CD14-positive monocyte (primary cell): ENCODE data around the gene AMELY. TPM values are rescaled to one million over a fixed set of nuclear protein-coding genes. Genes with fewer than 3 reads are reported as not detected.

ENCODE experiments used
- DNase-seq, 3 donors: peaks; one replicate each; pipeline ENCODE4 v3.0.0-alpha.2; 2011 to 2022
- H2AFZ ChIP-seq: 2 replicates; pipeline ENCODE4 v1.6.0; 2012; ENCODE audit warnings: mild to moderate bottlenecking, low read depth, low read length, inconsistent platforms; ENCODE audit not compliant: insufficient read depth, poor library complexity, severe bottlenecking
- H3K27ac ChIP-seq, 2 donors: 1 replicate in 1 of 2; 2 replicates in 1 of 2; pipeline ENCODE4 v1.5.1; 2012 to 2013; ENCODE audit warnings: low read length in 2 of 2, control low read depth in 1 of 2, inconsistent platforms in 1 of 2, low read depth in 1 of 2, mild to moderate bottlenecking in 1 of 2
- H3K27me3 ChIP-seq, 2 donors: one replicate each; pipeline versions ENCODE4 v1.6.0 to v1.6.1; 2011 to 2013; ENCODE audit warnings: low read length in 2 of 2; ENCODE audit not compliant: control insufficient read depth in 2 of 2, insufficient read depth in 2 of 2
- H3K36me3 ChIP-seq, 2 donors: replicated peaks in 1 of 2; 1 replicate in 1 of 2; 2 replicates in 1 of 2; pipeline versions ENCODE4 v1.5.1 to v1.6.1; 2012 to 2013; ENCODE audit warnings: low read length in 2 of 2, control low read depth in 1 of 2, inconsistent platforms in 1 of 2, mild to moderate bottlenecking in 1 of 2; ENCODE audit not compliant: insufficient read depth in 2 of 2, control insufficient read depth in 1 of 2
- H3K4me1 ChIP-seq, 2 donors: 1 replicate in 1 of 2; 2 replicates in 1 of 2; pipeline versions ENCODE4 v1.5.1 to v1.6.1; 2012 to 2013; ENCODE audit warnings: low read length in 2 of 2, control low read depth in 1 of 2, inconsistent platforms in 1 of 2, mild to moderate bottlenecking in 1 of 2, moderate library complexity in 1 of 2; ENCODE audit not compliant: insufficient read depth in 2 of 2, control insufficient read depth in 1 of 2
- H3K4me2 ChIP-seq: replicated peaks from 2 replicates; pipeline ENCODE3; 2012; ENCODE audit warnings: low read length, moderate library complexity, mild to moderate bottlenecking; ENCODE audit not compliant: poor library complexity, severe bottlenecking; ENCODE audit errors: extremely low read depth
- H3K4me3 ChIP-seq, 3 experiments: fragments of 200-600 bp in 1 of 3; sonication (generic) in 1 of 3; replicated peaks in 1 of 3; 1 replicate in 2 of 3; 2 replicates in 1 of 3; pipeline ENCODE4 v1.5.1; 2011 to 2013; ENCODE audit warnings: low read length in 3 of 3, mild to moderate bottlenecking in 3 of 3, control low read depth in 2 of 3, low read depth in 2 of 3, inconsistent platforms in 1 of 3, moderate library complexity in 1 of 3
- H3K79me2 ChIP-seq: 2 replicates; pipeline ENCODE4 v1.6.0; 2012; ENCODE audit warnings: mild to moderate bottlenecking, control low read depth, inconsistent platforms, low read length, moderate library complexity; ENCODE audit not compliant: insufficient read depth
- H3K9ac ChIP-seq: 2 replicates; pipeline ENCODE4 v1.6.0; 2017; ENCODE audit warnings: low read length, mild to moderate bottlenecking; ENCODE audit not compliant: insufficient read depth, poor library complexity, severe bottlenecking
- H3K9me3 ChIP-seq, 2 donors: replicated peaks in 1 of 2; 1 replicate in 1 of 2; 2 replicates in 1 of 2; pipeline versions ENCODE4 v1.5.1 to v1.6.1; 2012 to 2013; ENCODE audit warnings: low read length in 2 of 2, control low read depth in 1 of 2; ENCODE audit not compliant: control insufficient read depth in 1 of 2, insufficient read depth in 1 of 2
- H4K20me1 ChIP-seq: 2 replicates; pipeline ENCODE4 v1.6.0; 2012; ENCODE audit warnings: mild to moderate bottlenecking, low read length, control low read depth, moderate library complexity; ENCODE audit not compliant: insufficient read depth
- H3K27ac Mint-ChIP-seq, 7 donors: one replicate each; pipeline ENCODE4 v1.8.0; 2020; ENCODE audit warnings: mild to moderate bottlenecking in 7 of 7, mixed read lengths in 7 of 7, moderate library complexity in 6 of 7, inconsistent platforms in 2 of 7
- H3K27me3 Mint-ChIP-seq, 3 donors: one replicate each; pipeline ENCODE4 v1.8.0; 2021 to 2022; ENCODE audit warnings: low read depth in 3 of 3, mild to moderate bottlenecking in 3 of 3, mixed read lengths in 3 of 3, moderate library complexity in 3 of 3, inconsistent platforms in 1 of 3
- H3K36me3 Mint-ChIP-seq, 2 donors: one replicate each; pipeline ENCODE4 v1.8.0; 2020; ENCODE audit warnings: mixed read lengths in 2 of 2, inconsistent platforms in 1 of 2, mild to moderate bottlenecking in 1 of 2
- H3K4me1 Mint-ChIP-seq: one replicate; pipeline ENCODE4 v1.8.0; 2020; ENCODE audit warnings: mild to moderate bottlenecking, mixed read lengths
- H3K4me3 Mint-ChIP-seq, 2 donors: one replicate each; pipeline ENCODE4 v1.8.0; 2020; ENCODE audit warnings: mild to moderate bottlenecking in 2 of 2, mixed read lengths in 2 of 2, moderate library complexity in 1 of 2
- H3K9me3 Mint-ChIP-seq, 7 donors: one replicate each; pipeline ENCODE4 v1.8.0; 2020 to 2022; ENCODE audit warnings: mixed read lengths in 7 of 7, mild to moderate bottlenecking in 6 of 7, moderate library complexity in 6 of 7, inconsistent platforms in 2 of 7
- WGBS: methylation state at CpG from one replicate; pipeline ENCODE4 v1.1.5; 2013; ENCODE audit warnings: missing lambda C conversion rate; ENCODE audit not compliant: insufficient coverage; 5-methylcytosine and 5-hydroxymethylcytosine counted together
- intact Hi-C, 2 donors: fragments of 100-400 bp; cut with micrococcal nuclease; formaldehyde crosslinking; loops; one replicate each; pipeline versions ENCODE4 v1.15.0 to v1.15.1; 2023
- polyA plus RNA-seq, 3 donors: library from polyadenylated mRNA; depleted of rRNA in 1 of 3; unstranded in 2 of 3; stranded (reverse) in 1 of 3; fragments of 300-500 nt in 2 of 3; fragments of >200 nt in 1 of 3; fragmentation: Illumina TruSeq in 2 of 3; gene quantifications; 1 replicate in 2 of 3; 2 replicates in 1 of 3; pipeline ENCODE4 v1.2.3, GENCODE V29; 2012 to 2021
- TF ChIP-seq, protein P1 (sequence below): fragments of 200-600 bp; IDR thresholded peaks from one replicate; pipeline ENCODE4 v1.8.0; 2022; ENCODE audit warnings: antibody characterized with exemption, mild to moderate bottlenecking

AMELY gene
- polyA plus RNA-seq, 3 donors: not detected

- H3K27me3 Mint-ChIP-seq: peaks cover 0 to 2% (median 0%) of the 10 kb centered on the region in 3 donors
- 80% methylated on average over 1 of the region's 1 CpG for WGBS
Observed at GRCh38 chrY:6929237-6929636, 17.7 kb upstream of the AMELY start.

GRCh38 chrY:6928265-6928664, 16.7 kb upstream of the AMELY start:
- Mint-ChIP-seq H3K27ac (no peak overlapping the region), H3K9me3 (no peaks in the 10 kb centered on the region), H3K4me1 (no peaks in the 10 kb centered on the region), H3K4me3 (no peak overlapping the region), H3K36me3 (no peaks in the 10 kb centered on the region), H3K27me3 (no peaks in the 10 kb centered on the region)
- no peak for DNase-seq
- Histone ChIP-seq H4K20me1 (no peaks in the 10 kb centered on the region), H3K79me2 (no peaks in the 10 kb centered on the region), H3K9ac (no peak overlapping the region), H3K4me1 (no peaks in the 10 kb centered on the region), H3K27ac (no peak overlapping the region), H2AFZ (no peak overlapping the region), H3K9me3 (no peaks in the 10 kb centered on the region), H3K4me3 (no peak overlapping the region), H3K4me2 (no peak overlapping the region), H3K36me3 (no peaks in the 10 kb centered on the region), H3K27me3 (no peaks in the 10 kb centered on the region)
- TF ChIP-seq, protein P1, sequence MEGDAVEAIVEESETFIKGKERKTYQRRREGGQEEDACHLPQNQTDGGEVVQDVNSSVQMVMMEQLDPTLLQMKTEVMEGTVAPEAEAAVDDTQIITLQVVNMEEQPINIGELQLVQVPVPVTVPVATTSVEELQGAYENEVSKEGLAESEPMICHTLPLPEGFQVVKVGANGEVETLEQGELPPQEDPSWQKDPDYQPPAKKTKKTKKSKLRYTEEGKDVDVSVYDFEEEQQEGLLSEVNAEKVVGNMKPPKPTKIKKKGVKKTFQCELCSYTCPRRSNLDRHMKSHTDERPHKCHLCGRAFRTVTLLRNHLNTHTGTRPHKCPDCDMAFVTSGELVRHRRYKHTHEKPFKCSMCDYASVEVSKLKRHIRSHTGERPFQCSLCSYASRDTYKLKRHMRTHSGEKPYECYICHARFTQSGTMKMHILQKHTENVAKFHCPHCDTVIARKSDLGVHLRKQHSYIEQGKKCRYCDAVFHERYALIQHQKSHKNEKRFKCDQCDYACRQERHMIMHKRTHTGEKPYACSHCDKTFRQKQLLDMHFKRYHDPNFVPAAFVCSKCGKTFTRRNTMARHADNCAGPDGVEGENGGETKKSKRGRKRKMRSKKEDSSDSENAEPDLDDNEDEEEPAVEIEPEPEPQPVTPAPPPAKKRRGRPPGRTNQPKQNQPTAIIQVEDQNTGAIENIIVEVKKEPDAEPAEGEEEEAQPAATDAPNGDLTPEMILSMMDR: no peak
- intact Hi-C loops: no loop called here
- WGBS: 80% methylated on average over 1 of the region's 4 CpGs

More at GRCh38 chrY:6929237-6929636, 17.7 kb upstream of the AMELY start:
- no peak for DNase-seq
- H3K27me3 ChIP-seq: no peaks in the 10 kb centered on the region
- no peaks in the 10 kb centered on the region for H3K36me3 ChIP-seq
- H3K9me3 ChIP-seq: no peaks in the 10 kb centered on the region
- no peaks in the 10 kb centered on the region for H3K79me2 ChIP-seq
- Mint-ChIP-seq H3K4me3 (no peak overlapping the region), H3K36me3 (no peaks in the 10 kb centered on the region), H3K27ac (no peak overlapping the region), H3K4me1 (no peaks in the 10 kb centered on the region), H3K9me3 (no peaks in the 10 kb centered on the region)
- H3K27ac ChIP-seq: no peak overlapping the region
- H3K4me2 ChIP-seq: no peak overlapping the region
- intact Hi-C loops: no loop called here
- H4K20me1 ChIP-seq: no peaks in the 10 kb centered on the region
- no peak overlapping the region for H3K9ac ChIP-seq
- no peak overlapping the region for H3K4me3 ChIP-seq
- TF ChIP-seq, protein P1: no peak
- no peaks in the 10 kb centered on the region for H3K4me1 ChIP-seq
- no peak overlapping the region for H2AFZ ChIP-seq
